Kidney epithelial cell (primary cell): ENCODE results near the gene CAPN13. TPM values are rescaled to one million over a fixed set of nuclear protein-coding genes. Genes with fewer than 3 reads are reported as not detected.

Experiments used
- DNase-seq: peaks from one replicate; pipeline ENCODE4 v3.0.0-alpha.2; 2010; ENCODE audit warnings: low read depth
- H3K27me3 ChIP-seq: 2 replicates; pipeline ENCODE4 v1.6.0; 2011; ENCODE audit warnings: low read length; ENCODE audit not compliant: control insufficient read depth, insufficient read depth
- H3K36me3 ChIP-seq: 2 replicates; pipeline ENCODE4 v1.5.1; 2011; ENCODE audit warnings: low read length; ENCODE audit not compliant: control insufficient read depth, insufficient read depth
- H3K4me3 ChIP-seq: 2 replicates; pipeline ENCODE4 v1.5.1; 2011; ENCODE audit warnings: low read depth, mild to moderate bottlenecking, control low read depth, low read length
- total RNA-seq: library from RNA; depleted of rRNA; stranded (reverse); fragments of >200 nt; gene quantifications from 2 replicates; pipeline ENCODE4 v1.2.3, GENCODE V29; 2015
- TF ChIP-seq, protein P1 (sequence below): IDR thresholded peaks from 2 replicates; pipeline ENCODE4 v1.5.1; 2011; ENCODE audit warnings: mild to moderate bottlenecking, moderate library complexity, low read length, control low read depth, inconsistent platforms; ENCODE audit not compliant: insufficient read depth, poor library complexity, severe bottlenecking

CAPN13 gene
- total RNA-seq, 1 donor from 2014 or later: not detected

DNA sequence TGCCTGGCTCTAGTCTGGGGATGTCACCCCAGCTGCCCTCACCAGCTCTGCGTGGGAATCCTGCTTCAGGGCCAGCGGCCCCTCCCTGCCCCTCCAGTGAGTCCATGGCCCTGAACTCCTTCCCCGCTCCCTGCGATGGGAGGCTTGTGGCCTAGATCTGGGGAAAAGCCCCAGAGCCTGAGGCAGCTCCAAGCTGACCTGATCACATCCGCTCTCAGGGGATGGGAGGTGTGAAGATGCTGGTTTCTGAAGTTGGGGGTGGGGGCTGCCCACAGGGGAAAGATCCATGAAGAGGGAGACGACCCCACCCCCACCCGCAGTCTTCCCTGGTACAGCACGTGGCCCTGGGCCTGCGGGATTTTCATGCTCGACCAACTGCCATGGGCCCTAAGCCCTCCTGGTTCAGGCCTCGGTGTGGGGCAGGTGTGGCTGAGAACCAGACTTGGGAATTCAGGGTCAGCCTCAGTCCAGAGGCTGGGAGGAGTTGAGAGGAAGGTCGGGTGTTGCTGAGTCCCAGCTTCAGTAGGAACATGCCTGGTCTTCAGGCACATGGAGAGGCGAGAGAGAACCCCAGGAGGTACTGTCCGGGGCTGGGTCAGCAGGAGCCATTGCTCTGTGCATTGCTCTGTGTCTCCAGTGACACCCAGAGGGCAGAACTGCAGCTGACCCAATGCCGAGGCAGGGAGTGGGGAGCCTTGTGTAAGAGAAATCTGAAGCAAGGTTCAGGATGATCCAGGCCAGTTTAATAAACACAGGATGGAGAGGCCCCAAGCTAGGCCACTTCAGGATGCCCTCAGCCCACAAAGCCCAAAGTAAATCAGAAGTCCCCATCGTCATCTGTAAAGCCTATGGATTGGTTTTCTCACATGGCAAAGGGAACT is 115.1 kb downstream of the CAPN13 start:
- Histone ChIP-seq H3K4me3 (no peak overlapping the region), H3K36me3 (no peaks in the 10 kb centered on the region), H3K27me3 (peaks cover 5% of the 10 kb centered on the region)
- no peak for DNase-seq
- TF ChIP-seq, protein P1, sequence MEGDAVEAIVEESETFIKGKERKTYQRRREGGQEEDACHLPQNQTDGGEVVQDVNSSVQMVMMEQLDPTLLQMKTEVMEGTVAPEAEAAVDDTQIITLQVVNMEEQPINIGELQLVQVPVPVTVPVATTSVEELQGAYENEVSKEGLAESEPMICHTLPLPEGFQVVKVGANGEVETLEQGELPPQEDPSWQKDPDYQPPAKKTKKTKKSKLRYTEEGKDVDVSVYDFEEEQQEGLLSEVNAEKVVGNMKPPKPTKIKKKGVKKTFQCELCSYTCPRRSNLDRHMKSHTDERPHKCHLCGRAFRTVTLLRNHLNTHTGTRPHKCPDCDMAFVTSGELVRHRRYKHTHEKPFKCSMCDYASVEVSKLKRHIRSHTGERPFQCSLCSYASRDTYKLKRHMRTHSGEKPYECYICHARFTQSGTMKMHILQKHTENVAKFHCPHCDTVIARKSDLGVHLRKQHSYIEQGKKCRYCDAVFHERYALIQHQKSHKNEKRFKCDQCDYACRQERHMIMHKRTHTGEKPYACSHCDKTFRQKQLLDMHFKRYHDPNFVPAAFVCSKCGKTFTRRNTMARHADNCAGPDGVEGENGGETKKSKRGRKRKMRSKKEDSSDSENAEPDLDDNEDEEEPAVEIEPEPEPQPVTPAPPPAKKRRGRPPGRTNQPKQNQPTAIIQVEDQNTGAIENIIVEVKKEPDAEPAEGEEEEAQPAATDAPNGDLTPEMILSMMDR: peak; percentile 11

DNA sequence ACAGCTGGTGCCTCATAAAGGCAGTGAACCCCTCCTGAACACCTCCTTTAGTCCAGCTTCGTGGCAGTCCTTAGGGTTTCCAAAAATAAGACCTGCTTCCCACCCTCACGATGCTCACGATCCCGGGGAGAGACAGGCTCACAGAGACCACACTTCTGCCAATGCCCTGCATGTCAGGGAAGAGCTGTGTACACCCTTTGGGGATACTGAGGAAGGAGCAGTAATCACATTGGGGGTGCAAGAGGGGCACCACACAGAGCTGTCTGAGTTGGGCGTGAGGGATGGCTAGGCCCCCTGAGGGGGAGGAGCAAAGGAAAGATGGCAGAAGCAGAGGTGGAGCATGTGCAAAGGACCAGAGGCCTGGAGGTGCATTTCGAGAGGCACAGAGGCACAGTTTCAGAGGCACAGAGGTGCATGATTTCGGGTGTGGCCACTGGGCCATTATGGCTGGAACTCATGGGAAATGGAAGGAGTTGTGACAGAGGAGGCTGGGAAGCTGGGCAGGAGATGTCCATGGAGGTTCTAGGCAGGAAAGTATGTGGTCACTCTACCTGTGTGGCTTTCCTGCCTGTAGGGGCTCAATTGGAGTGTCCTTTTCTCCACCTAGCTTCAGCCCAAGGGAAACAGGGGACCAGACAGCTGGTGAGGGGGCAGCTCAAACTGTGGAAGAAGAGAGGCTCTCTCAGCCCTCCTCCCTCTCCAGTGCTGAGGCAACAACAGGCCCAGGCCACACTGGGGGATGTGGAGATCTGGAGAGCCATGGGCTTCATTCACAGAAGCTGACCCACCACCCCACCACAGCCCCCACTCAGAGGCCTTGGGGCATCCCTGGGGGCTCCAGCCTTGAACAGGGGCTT is 115.9 kb downstream of the CAPN13 start:
- TF ChIP-seq, protein P1: no peak
- Histone ChIP-seq H3K36me3 (no peaks in the 10 kb centered on the region), H3K4me3 (no peak overlapping the region), H3K27me3 (peaks cover 5% of the 10 kb centered on the region)
- no peak for DNase-seq

DNA sequence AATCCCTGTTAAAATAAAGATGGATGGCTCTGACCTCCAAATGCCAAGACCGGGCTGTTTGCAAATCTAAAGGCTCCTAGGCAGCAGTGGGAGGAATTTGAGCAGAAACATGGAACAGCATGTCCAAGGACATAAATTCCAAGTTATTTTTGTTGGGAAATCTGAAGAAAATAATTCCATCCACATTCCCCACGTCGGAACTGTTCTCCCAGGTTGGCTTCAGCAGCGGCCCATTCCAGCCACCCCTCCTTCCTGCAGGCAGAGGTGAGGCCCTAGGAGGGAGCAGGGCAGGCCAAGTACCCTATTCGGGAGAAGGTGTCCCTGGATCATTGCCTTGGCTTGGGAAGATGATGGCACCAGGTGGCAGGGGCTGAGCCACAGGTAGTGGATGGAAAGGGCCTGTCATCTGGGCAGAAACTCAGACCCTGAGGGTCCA is 117.1 kb downstream of the CAPN13 start:
- Histone ChIP-seq H3K4me3 (no peak overlapping the region), H3K27me3 (peaks cover 5% of the 10 kb centered on the region), H3K36me3 (no peaks in the 10 kb centered on the region)
- no peak for DNase-seq
- TF ChIP-seq, protein P1: no peak

DNA sequence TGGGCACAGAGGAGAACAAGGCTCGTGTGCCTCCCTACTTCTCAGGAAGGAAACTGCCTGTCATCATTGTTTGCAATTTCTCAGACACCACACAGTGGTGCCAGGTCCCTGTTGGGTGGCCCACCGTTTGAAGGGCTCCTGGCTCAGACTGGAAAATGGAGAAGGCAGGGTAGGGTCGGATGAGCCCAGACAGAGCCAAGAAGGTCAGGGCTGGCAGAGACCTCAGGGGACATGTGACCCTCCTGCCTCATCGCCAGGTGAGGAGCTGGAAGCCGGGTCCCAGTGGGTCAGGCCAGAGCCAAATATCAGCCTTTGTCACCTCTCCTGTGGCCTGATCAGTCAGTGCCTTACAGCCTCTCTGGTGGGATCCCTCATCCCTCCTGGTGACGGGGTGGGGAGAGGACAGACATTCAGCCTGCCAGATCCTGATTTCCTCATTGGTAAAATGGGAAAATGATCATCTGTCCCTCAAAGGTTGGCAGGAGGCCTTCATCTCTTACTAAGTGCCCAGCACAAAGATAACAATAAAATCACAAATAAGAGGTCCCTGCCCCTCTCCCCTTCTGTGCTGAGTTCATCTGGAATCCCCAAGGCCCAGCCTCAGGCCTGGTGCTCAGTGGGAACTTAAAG is 117.6 kb downstream of the CAPN13 start:
- H3K27me3 ChIP-seq: peaks cover 5% of the 10 kb centered on the region
- H3K4me3 ChIP-seq: no peak overlapping the region
- TF ChIP-seq, protein P1: no peak
- H3K36me3 ChIP-seq: no peaks in the 10 kb centered on the region
- no peak for DNase-seq

DNA sequence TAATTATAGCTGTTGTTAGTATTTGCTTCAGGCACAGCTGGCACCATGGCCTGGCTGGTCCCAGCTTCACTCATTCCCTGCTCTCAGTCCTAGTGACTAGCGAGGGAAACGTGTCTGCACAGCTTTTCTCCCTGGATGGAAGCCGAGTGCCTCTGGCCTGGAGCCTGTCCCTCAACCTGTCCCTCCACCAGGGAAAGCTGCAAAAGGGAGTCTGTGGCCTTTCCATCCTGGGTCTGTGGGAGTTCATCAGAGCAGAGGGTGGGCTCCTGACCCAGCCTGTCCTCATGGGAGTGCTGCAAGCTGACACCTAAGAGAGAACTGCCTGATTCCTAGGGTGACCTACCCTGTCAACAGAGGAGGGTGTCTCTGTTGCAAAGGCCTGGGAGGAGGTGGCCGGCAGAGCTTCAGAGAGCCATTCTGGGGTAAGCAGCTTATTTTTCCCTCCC is 118.3 kb downstream of the CAPN13 start:
- no peak for DNase-seq
- H3K4me3 ChIP-seq: no peak overlapping the region
- H3K36me3 ChIP-seq: no peaks in the 10 kb centered on the region
- peaks cover 5% of the 10 kb centered on the region for H3K27me3 ChIP-seq
- TF ChIP-seq, protein P1: no peak
